ENCODE measurements around the gene CCDC92. TPM values are rescaled to one million over a fixed set of nuclear protein-coding genes. Genes with fewer than 3 reads are reported as not detected.

CCDC92 gene
- total and polyA plus RNA-seq, 2 experiments from 2014 or later, result 16.9 to 60.2 TPM

DNA sequence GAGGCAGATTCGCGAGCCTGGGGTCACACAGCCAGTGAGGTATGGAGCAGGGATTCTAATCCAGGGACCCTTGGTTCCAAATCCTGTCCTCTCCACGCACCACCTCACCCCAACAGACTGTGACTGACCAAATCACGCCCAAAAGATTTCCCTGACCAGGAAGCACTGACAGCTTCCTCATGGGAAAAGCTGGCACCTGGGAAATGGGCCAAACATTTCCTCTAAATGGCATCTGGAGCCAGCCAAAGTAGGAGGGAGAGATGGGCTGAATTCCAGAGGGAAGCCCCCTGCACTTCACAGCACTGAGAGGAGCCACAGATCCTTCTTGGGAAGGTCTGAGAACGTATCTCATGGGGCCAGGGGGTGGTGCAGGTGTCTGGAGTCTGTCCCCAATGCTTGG is 28.8 kb downstream of the CCDC92 start:
- no peaks in the 10 kb centered on the region for H4K20me1 ChIP-seq (ENCODE audit: insufficient read depth, poor library complexity, severe bottlenecking)
- H3K9me2 ChIP-seq (replicated peaks; ENCODE audit: insufficient read depth), result no peaks in the 10 kb centered on the region
- no peak overlapping the region for H3K4me2 ChIP-seq
- no peaks in the 10 kb centered on the region for H3K9me3 ChIP-seq (ENCODE audit: low read depth)
- H3K27ac ChIP-seq, result no peak overlapping the region
- no peak overlapping the region for H3K4me3 ChIP-seq
- H2AFZ ChIP-seq, result no peak overlapping the region
- H3K4me1 ChIP-seq (ENCODE audit: insufficient read depth), result no peaks in the 10 kb centered on the region
- H3K27me3 ChIP-seq, result no peaks in the 10 kb centered on the region
- no peak for DNase-seq (ENCODE audit: low spot score)
- TF ChIP-seq EZH2 (IDR thresholded peaks at IDR 0.05; ENCODE audit: borderline replicate concordance), result no peak
- TF ChIP-seq, protein P1, sequence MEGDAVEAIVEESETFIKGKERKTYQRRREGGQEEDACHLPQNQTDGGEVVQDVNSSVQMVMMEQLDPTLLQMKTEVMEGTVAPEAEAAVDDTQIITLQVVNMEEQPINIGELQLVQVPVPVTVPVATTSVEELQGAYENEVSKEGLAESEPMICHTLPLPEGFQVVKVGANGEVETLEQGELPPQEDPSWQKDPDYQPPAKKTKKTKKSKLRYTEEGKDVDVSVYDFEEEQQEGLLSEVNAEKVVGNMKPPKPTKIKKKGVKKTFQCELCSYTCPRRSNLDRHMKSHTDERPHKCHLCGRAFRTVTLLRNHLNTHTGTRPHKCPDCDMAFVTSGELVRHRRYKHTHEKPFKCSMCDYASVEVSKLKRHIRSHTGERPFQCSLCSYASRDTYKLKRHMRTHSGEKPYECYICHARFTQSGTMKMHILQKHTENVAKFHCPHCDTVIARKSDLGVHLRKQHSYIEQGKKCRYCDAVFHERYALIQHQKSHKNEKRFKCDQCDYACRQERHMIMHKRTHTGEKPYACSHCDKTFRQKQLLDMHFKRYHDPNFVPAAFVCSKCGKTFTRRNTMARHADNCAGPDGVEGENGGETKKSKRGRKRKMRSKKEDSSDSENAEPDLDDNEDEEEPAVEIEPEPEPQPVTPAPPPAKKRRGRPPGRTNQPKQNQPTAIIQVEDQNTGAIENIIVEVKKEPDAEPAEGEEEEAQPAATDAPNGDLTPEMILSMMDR (IDR thresholded peaks at IDR 0.05; ENCODE audit: poor library complexity), result no peak
- no peak for TF ChIP-seq EZH2phosphoT487 (IDR thresholded peaks at IDR 0.05; ENCODE audit: low read depth, severe bottlenecking, unreplicated experiment)
- H3K36me3 ChIP-seq (replicated peaks; ENCODE audit: insufficient read depth, low read depth), result no peaks in the 10 kb centered on the region
- WGBS (ENCODE audit: low lambda C conversion rate, missing lambda C conversion rate), result 93% methylated on average over 5 of the region's 5 CpGs
- no peaks in the 10 kb centered on the region for H3K79me2 ChIP-seq

DNA sequence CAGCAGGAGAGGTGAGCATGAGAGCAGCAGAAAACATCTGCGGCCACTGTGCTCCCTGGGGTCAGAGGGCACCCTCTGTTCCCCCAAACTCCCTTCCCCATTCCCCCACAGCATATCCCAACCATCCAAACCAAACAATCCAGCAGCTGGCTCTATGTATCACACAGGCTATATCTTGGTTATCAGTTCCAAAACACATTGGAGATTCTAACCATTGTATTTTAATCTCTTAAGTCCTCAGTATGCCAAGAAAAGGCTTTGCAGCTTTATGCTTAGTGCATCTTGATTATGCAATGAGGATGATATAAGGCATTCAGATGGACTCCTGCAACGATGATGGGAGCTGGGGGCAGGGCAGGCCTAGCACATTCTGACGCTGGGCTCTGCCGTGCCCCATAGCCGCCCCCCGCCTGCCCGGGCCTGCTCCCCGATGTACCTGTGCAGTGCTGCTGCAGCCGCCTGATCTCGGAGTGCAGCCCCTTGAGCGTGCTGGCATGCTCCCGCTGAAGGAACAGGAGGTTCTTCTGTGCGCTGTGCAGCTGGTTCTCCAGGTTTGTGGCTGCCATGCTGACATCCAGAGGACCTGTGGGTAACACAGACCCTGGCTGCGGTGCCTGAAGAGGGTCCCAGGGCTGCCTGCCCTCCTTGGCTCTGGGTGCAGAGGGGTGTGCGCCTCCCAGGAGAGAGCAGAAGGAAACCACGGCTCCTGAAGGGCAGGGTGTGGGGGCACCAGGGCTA is 29.6 kb downstream of the CCDC92 start:
- Histone ChIP-seq H3K4me3 (no peak overlapping the region), H2AFZ (no peak overlapping the region), H3K4me1 (ENCODE audit: insufficient read depth) (no peaks in the 10 kb centered on the region), H3K27ac (no peak overlapping the region), H3K79me2 (no peaks in the 10 kb centered on the region), H3K9me2 (replicated peaks; ENCODE audit: insufficient read depth) (no peaks in the 10 kb centered on the region), H3K4me2 (no peak overlapping the region), H3K9me3 (ENCODE audit: low read depth) (no peaks in the 10 kb centered on the region), H3K27me3 (no peaks in the 10 kb centered on the region), H3K36me3 (replicated peaks; ENCODE audit: insufficient read depth, low read depth) (no peaks in the 10 kb centered on the region), H4K20me1 (ENCODE audit: insufficient read depth, poor library complexity, severe bottlenecking) (no peaks in the 10 kb centered on the region)
- TF ChIP-seq EZH2phosphoT487 (IDR thresholded peaks at IDR 0.05; ENCODE audit: low read depth, severe bottlenecking, unreplicated experiment), result no peak
- TF ChIP-seq, protein P1 (IDR thresholded peaks at IDR 0.05; ENCODE audit: poor library complexity), result no peak
- TF ChIP-seq EZH2 (IDR thresholded peaks at IDR 0.05; ENCODE audit: borderline replicate concordance), result no peak
- no peak for DNase-seq (ENCODE audit: low spot score)
- WGBS (ENCODE audit: low lambda C conversion rate, missing lambda C conversion rate), result 90% methylated on average over 16 of the region's 16 CpGs

DNA sequence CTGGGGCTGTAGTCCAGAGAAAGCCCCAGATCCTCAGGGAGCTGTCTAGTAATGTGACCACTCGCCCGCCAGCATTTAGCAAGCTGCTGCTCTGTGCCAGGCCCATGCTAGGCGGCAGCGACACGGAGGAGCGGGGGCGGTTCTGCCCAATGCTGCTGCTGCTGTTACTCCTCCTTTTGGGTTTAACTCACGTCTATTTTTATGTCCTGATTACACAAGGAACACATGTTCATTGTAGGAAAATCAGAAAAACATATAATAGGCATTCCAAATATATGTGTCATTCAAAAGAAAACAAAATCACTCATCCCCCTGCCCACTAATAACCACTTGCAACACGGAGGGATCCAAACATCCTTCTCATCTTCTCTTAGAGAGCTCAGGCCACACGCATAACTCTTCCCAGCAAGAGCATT is 30.4 kb downstream of the CCDC92 start:
- no peak for DNase-seq (ENCODE audit: low spot score)
- no peak for TF ChIP-seq EZH2phosphoT487 (IDR thresholded peaks at IDR 0.05; ENCODE audit: low read depth, severe bottlenecking, unreplicated experiment)
- TF ChIP-seq EZH2 (IDR thresholded peaks at IDR 0.05; ENCODE audit: borderline replicate concordance), result no peak
- TF ChIP-seq, protein P1 (IDR thresholded peaks at IDR 0.05; ENCODE audit: poor library complexity), result no peak
- Histone ChIP-seq H3K4me1 (ENCODE audit: insufficient read depth) (no peaks in the 10 kb centered on the region), H4K20me1 (ENCODE audit: insufficient read depth, poor library complexity, severe bottlenecking) (no peaks in the 10 kb centered on the region), H3K27me3 (no peaks in the 10 kb centered on the region), H3K79me2 (no peaks in the 10 kb centered on the region), H3K9me3 (ENCODE audit: low read depth) (no peaks in the 10 kb centered on the region), H3K9me2 (replicated peaks; ENCODE audit: insufficient read depth) (no peaks in the 10 kb centered on the region), H3K4me2 (no peak overlapping the region), H2AFZ (no peak overlapping the region), H3K36me3 (replicated peaks; ENCODE audit: insufficient read depth, low read depth) (no peaks in the 10 kb centered on the region), H3K27ac (peak overlapping the region; percentile 9), H3K4me3 (no peak overlapping the region)
- WGBS (ENCODE audit: low lambda C conversion rate, missing lambda C conversion rate), result 84% methylated on average over 10 of the region's 10 CpGs

Data from hepatocyte (in vitro differentiated cells).